ENCODE data around the gene TMUB1. TPM values are rescaled to one million over a fixed set of nuclear protein-coding genes. Genes with fewer than 3 reads are reported as not detected.

TMUB1 gene
- total and polyA plus RNA-seq, 9 of the 15 experiments (the other 6 are each of a cell fraction or from before 2014, with no cell fraction given) = 0.14 to 241 (median 74.1) TPM

GRCh38 chr7:151087245-151088018 lies 4.1 kb upstream of the TMUB1 start (continued):
- TF ChIP-seq, protein P1, sequence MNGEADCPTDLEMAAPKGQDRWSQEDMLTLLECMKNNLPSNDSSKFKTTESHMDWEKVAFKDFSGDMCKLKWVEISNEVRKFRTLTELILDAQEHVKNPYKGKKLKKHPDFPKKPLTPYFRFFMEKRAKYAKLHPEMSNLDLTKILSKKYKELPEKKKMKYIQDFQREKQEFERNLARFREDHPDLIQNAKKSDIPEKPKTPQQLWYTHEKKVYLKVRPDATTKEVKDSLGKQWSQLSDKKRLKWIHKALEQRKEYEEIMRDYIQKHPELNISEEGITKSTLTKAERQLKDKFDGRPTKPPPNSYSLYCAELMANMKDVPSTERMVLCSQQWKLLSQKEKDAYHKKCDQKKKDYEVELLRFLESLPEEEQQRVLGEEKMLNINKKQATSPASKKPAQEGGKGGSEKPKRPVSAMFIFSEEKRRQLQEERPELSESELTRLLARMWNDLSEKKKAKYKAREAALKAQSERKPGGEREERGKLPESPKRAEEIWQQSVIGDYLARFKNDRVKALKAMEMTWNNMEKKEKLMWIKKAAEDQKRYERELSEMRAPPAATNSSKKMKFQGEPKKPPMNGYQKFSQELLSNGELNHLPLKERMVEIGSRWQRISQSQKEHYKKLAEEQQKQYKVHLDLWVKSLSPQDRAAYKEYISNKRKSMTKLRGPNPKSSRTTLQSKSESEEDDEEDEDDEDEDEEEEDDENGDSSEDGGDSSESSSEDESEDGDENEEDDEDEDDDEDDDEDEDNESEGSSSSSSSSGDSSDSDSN (IDR thresholded peaks at IDR 0.05; ENCODE audit: borderline replicate concordance in 1 of 2, low read depth in 2 of 2, low read length in 2 of 2) = peak; percentile 96 to 98; a peak in 3 of 4 replicates
- no peak; the same call in none of the 2 replicates for TF ChIP-seq SP1 (CRISPR knock-in tag; IDR thresholded peaks at IDR 0.05)
- TF ChIP-seq SIN3B (IDR thresholded peaks at IDR 0.05; ENCODE audit: low read depth) = no peak
- TF ChIP-seq ZNF583 (CRISPR knock-in tag; IDR thresholded peaks at IDR 0.05) = no peak
- TF ChIP-seq, protein P2, sequence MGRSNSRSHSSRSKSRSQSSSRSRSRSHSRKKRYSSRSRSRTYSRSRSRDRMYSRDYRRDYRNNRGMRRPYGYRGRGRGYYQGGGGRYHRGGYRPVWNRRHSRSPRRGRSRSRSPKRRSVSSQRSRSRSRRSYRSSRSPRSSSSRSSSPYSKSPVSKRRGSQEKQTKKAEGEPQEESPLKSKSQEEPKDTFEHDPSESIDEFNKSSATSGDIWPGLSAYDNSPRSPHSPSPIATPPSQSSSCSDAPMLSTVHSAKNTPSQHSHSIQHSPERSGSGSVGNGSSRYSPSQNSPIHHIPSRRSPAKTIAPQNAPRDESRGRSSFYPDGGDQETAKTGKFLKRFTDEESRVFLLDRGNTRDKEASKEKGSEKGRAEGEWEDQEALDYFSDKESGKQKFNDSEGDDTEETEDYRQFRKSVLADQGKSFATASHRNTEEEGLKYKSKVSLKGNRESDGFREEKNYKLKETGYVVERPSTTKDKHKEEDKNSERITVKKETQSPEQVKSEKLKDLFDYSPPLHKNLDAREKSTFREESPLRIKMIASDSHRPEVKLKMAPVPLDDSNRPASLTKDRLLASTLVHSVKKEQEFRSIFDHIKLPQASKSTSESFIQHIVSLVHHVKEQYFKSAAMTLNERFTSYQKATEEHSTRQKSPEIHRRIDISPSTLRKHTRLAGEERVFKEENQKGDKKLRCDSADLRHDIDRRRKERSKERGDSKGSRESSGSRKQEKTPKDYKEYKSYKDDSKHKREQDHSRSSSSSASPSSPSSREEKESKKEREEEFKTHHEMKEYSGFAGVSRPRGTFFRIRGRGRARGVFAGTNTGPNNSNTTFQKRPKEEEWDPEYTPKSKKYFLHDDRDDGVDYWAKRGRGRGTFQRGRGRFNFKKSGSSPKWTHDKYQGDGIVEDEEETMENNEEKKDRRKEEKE (IDR thresholded peaks at IDR 0.05; ENCODE audit: borderline replicate concordance in 1 of 2, control insufficient read depth in 1 of 2, low read depth in 2 of 2, low read length in 1 of 2) = 0 out of 4 replicates have a peak, but pooled peaks of 1 of the 2 experiments have one; percentile 32
- no peak for TF ChIP-seq ELF4 (CRISPR knock-in tag; IDR thresholded peaks at IDR 0.05)
- no peak for TF ChIP-seq NCOA2 (IDR thresholded peaks at IDR 0.05; ENCODE audit: partially characterized antibody in 2 of 2)
- peak; percentile 42; the same call in 1 of the 2 replicates for TF ChIP-seq PHF8 (IDR thresholded peaks at IDR 0.05; ENCODE audit: borderline replicate concordance, low read length)
- TF ChIP-seq RCOR1 (IDR thresholded peaks at IDR 0.05; ENCODE audit: borderline replicate concordance in 1 of 2, low read depth in 2 of 2, low read length in 2 of 2) = peak in 1 of 2 experiments; percentile 44; a peak in 2 of 4 replicates
- TF ChIP-seq YY1 (IDR thresholded peaks at IDR 0.05; ENCODE audit: borderline replicate concordance in 1 of 3, control insufficient read depth in 1 of 3, extremely low read depth in 1 of 3, insufficient read depth in 3 of 3, insufficient read length in 1 of 3, insufficient replicate concordance in 2 of 3, low read depth in 1 of 3, low read length in 2 of 3) = peak in 2 of 3 experiments; percentile 65 to 69
- TF ChIP-seq ETS1 (conservative IDR thresholded peaks at IDR 0.05; ENCODE audit: control insufficient read depth, low read depth, low read length) = peak; percentile 49; the same call in 1 of the 2 replicates
- peak; percentile 98 for TF ChIP-seq RBBP5 (IDR thresholded peaks at IDR 0.05; ENCODE audit: borderline replicate concordance, insufficient read depth, low read length, poor library complexity, severe bottlenecking)
- TF ChIP-seq, protein P3, sequence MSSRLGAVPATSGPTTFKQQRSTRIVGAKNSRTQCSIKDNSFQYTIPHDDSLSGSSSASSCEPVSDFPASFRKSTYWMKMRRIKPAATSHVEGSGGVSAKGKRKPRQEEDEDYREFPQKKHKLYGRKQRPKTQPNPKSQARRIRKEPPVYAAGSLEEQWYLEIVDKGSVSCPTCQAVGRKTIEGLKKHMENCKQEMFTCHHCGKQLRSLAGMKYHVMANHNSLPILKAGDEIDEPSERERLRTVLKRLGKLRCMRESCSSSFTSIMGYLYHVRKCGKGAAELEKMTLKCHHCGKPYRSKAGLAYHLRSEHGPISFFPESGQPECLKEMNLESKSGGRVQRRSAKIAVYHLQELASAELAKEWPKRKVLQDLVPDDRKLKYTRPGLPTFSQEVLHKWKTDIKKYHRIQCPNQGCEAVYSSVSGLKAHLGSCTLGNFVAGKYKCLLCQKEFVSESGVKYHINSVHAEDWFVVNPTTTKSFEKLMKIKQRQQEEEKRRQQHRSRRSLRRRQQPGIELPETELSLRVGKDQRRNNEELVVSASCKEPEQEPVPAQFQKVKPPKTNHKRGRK (tag; IDR thresholded peaks at IDR 0.05) = no peak
- TF ChIP-seq ZFPM2 (CRISPR knock-in tag; IDR thresholded peaks at IDR 0.05) = no peak

Measured in K562 (cell line).